Measurements from ENCODE around the gene STYXL2. TPM values are rescaled to one million over a fixed set of nuclear protein-coding genes. Genes with fewer than 3 reads are reported as not detected.

STYXL2 gene
- total RNA-seq, 1 donor from 2014 or later: not detected

DNA sequence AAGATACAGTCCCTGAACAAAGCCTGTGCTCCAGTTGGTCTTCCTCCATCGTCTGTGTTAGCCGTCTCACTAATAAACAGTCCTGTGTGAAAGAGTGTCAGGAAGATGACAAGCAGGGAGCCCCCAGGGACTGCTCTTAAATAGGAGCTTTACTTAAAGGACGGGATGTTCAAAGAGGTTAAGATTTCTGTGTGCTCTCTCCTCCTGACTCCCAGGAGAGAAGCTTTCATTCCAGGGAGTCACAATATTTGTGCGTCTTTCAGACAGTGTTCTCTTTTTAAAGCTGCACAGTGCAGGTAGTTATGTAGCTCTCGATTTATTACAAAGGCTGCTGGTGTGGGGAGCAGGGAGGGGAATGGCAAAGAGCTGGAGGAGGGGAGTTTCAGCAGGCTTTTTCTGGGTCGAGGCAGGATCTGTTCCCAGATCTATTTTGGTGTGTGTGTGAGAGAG, 43.5 kb downstream of the STYXL2 start:
- Mint-ChIP-seq H3K27me3 (peaks cover 50% of the 10 kb centered on the region), H3K27ac (no peak overlapping the region), H3K4me3 (no peak overlapping the region), H3K36me3 (ENCODE audit: low read depth) (no peaks in the 10 kb centered on the region), H3K9me3 (no peaks in the 10 kb centered on the region), H3K4me1 (no peaks in the 10 kb centered on the region)
- intact Hi-C loops (cut with micrococcal nuclease): no loop called here
- DNase-seq: no peak

DNA sequence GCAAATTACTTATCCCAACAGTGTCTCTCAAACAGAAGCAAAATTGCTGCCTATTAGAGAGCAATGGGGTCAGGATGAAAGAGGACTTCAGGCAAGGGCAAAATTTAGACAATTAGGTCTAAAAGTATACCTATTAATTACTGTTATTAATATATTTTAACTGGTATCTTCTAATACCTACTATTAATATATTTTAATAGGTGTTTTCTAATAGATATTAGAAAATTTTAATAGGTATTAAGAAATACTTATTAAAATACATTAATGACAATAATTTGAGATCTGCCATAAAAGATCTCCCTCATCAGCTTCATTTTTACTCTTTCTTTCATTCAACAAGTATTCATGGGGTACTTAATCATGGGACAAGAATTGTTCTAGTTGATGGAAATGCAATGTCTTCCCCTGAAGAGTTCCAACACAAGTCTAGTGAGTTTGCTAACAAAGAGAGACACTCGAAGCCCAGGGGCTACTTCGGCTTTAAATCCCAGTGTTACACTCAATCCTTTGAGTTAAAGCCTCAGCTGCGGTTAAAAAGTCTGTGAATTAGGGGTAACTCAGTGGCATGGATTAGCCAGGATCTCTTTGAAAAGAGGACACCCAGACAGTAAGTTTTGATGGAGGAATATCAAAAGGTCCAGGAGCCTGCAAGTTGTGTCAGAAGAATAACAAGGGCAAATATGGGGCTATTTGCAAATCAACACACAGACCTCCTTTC, 44.1 kb downstream of the STYXL2 start:
- Mint-ChIP-seq H3K4me3 (no peak overlapping the region), H3K36me3 (ENCODE audit: low read depth) (no peaks in the 10 kb centered on the region), H3K9me3 (no peaks in the 10 kb centered on the region), H3K27me3 (peaks cover 49% of the 10 kb centered on the region), H3K4me1 (no peaks in the 10 kb centered on the region), H3K27ac (no peak overlapping the region)
- intact Hi-C loops (cut with micrococcal nuclease): no loop called here
- no peak for DNase-seq

DNA sequence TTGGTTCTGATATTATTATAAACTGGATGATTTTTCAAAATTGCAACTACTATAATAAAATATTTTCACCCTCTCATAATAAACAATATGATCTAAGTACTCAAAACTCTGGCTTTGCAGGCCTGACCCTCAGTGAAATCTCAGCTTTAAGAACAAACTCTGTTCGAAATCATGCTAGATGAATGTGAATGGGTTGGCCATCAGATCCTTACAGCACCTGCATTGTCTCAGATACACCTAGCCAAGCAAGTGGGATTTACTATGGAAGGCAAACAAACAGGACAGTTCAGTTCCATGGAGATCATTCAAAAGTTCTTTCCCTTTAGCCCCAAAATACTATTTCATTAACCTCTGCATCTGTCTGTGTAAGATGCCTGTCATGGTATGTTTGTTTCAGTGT, 44.8 kb downstream of the STYXL2 start:
- Mint-ChIP-seq H3K9me3 (peaks cover 2% of the 10 kb centered on the region), H3K4me3 (no peak overlapping the region), H3K27ac (no peak overlapping the region), H3K27me3 (peaks cover 48% of the 10 kb centered on the region), H3K4me1 (no peaks in the 10 kb centered on the region), H3K36me3 (ENCODE audit: low read depth) (no peaks in the 10 kb centered on the region)
- no peak for DNase-seq
- intact Hi-C loops (cut with micrococcal nuclease): no loop called here

DNA sequence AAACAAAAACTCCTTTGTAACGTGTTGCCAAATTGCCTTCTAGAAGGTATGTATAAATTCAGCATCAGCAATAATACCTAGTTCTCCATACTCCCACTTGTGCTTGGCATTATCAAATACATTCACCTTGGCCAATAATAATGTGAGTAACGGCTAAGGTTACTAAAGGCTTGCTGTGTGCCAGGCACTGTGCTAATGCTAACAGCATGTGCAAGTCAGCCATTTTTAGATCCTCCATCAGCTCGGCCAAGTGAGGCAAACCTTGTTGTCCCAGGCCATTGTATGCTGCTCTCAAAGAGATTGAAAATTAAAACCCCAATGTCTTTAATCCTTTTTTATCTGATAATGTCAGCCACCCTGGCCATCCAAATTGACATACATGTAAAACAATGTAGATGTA, 48.1 kb downstream of the STYXL2 start:
- Mint-ChIP-seq H3K27me3 (peaks cover 49% of the 10 kb centered on the region), H3K4me3 (no peak overlapping the region), H3K36me3 (ENCODE audit: low read depth) (no peaks in the 10 kb centered on the region), H3K4me1 (no peaks in the 10 kb centered on the region), H3K27ac (no peak overlapping the region), H3K9me3 (peaks cover 9% of the 10 kb centered on the region)
- intact Hi-C loops (cut with micrococcal nuclease): no loop called here
- no peak for DNase-seq

Other genes with a start within 250 kb of the STYXL2 start
- 17.0 and 18.4 TPM in 2 replicates for gene TADA1, start 217.8 kb upstream of the STYXL2 start, total RNA-seq
- 10.3 and 12.5 TPM in 2 replicates for gene ILDR2, start 118.5 kb upstream of the STYXL2 start, total RNA-seq
- not detected in 2 replicates for gene MAEL, start 104.8 kb upstream of the STYXL2 start, total RNA-seq
- gene GPA33, start 3.7 kb upstream of the STYXL2 start, total RNA-seq: 0.12 TPM in 1 of 2 replicates, not detected in the other
- 17.2 and 17.5 TPM in 2 replicates for gene POU2F1, start 126.8 kb downstream of the STYXL2 start, total RNA-seq

Measured in activated CD4-positive, alpha-beta T cell treated with anti-CD3 and anti-CD28 coated beads, Interleukin-2, amount 10 ng/mL, durations not matched to agents 24 days and 14 days (primary cell).